Activated B cell treated with CpG ODN at 0.5 μM for 24 hours (primary cell): Measurements from ENCODE around the gene ATN1. TPM values are rescaled to one million over a fixed set of nuclear protein-coding genes. Genes with fewer than 3 reads are reported as not detected.

ENCODE experiments used
- ATAC-seq: fragments of 200-7000 bp; cut with Tn5 transposase; one replicate; pipeline ENCODE4 v1.10.0; 2021; ENCODE audit warnings: low read depth, mild to moderate bottlenecking, moderate library complexity
- CTCF ChIA-PET: fragments of 350-600 bp; sonication (Branson Sonifier 250); formaldehyde crosslinking; loops from one replicate; lab custom pipeline; 2021; ENCODE audit warnings: antibody characterized with exemption; lab: Charles Lee
- POLR2A ChIA-PET: fragments of 350-600 bp; sonication (Branson Sonifier 250); formaldehyde crosslinking; loops from one replicate; lab custom pipeline; 2021; ENCODE audit warnings: antibody characterized with exemption; lab: Charles Lee
- DNase-seq: peaks from one replicate; pipeline ENCODE4 v3.0.0; 2022
- H3K27ac Mint-ChIP-seq: one replicate; pipeline ENCODE4 v1.8.0; 2020; ENCODE audit warnings: mixed read lengths
- H3K27me3 Mint-ChIP-seq: one replicate; pipeline ENCODE4 v1.8.0; 2021; ENCODE audit warnings: mixed read lengths
- H3K36me3 Mint-ChIP-seq: one replicate; pipeline ENCODE4 v1.8.0; 2021; ENCODE audit warnings: low read depth, mixed read lengths
- H3K4me1 Mint-ChIP-seq: one replicate; pipeline ENCODE4 v1.8.0; 2021; ENCODE audit warnings: mixed read lengths
- H3K4me3 Mint-ChIP-seq: one replicate; pipeline ENCODE4 v1.8.0; 2020; ENCODE audit warnings: mild to moderate bottlenecking, mixed read lengths
- H3K9me3 Mint-ChIP-seq: one replicate; pipeline ENCODE4 v1.8.0; 2020; ENCODE audit warnings: mixed read lengths
- intact Hi-C: fragments of 100-400 bp; cut with micrococcal nuclease; formaldehyde crosslinking; loops from one replicate; pipeline ENCODE4 v1.15.1; 2024
- total RNA-seq: library from RNA; stranded (reverse); gene quantifications from 2 replicates; pipeline ENCODE4 v1.2.3, GENCODE V29; 2022
- TF ChIP-seq, protein P1 (sequence below): fragments of 200-600 bp; IDR thresholded peaks from one replicate; pipeline ENCODE4 v1.8.0; 2022; ENCODE audit warnings: antibody characterized with exemption, mild to moderate bottlenecking

The ATN1 gene
- total RNA-seq, 1 donor from 2014 or later, result 50.9 TPM

DNA sequence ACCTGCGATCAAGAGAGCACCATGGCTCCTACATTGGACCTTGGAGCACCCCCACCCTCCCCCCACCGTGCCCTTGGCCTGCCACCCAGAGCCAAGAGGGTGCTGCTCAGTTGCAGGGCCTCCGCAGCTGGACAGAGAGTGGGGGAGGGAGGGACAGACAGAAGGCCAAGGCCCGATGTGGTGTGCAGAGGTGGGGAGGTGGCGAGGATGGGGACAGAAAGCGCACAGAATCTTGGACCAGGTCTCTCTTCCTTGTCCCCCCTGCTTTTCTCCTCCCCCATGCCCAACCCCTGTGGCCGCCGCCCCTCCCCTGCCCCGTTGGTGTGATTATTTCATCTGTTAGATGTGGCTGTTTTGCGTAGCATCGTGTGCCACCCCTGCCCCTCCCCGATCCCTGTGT is 14.0 kb downstream of the ATN1 start:
- TF ChIP-seq, protein P1, sequence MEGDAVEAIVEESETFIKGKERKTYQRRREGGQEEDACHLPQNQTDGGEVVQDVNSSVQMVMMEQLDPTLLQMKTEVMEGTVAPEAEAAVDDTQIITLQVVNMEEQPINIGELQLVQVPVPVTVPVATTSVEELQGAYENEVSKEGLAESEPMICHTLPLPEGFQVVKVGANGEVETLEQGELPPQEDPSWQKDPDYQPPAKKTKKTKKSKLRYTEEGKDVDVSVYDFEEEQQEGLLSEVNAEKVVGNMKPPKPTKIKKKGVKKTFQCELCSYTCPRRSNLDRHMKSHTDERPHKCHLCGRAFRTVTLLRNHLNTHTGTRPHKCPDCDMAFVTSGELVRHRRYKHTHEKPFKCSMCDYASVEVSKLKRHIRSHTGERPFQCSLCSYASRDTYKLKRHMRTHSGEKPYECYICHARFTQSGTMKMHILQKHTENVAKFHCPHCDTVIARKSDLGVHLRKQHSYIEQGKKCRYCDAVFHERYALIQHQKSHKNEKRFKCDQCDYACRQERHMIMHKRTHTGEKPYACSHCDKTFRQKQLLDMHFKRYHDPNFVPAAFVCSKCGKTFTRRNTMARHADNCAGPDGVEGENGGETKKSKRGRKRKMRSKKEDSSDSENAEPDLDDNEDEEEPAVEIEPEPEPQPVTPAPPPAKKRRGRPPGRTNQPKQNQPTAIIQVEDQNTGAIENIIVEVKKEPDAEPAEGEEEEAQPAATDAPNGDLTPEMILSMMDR, result no peak
- Mint-ChIP-seq H3K4me1 (peaks cover 58% of the 10 kb centered on the region), H3K4me3 (no peak overlapping the region), H3K27ac (no peak overlapping the region), H3K36me3 (peaks cover 20% of the 10 kb centered on the region), H3K9me3 (no peaks in the 10 kb centered on the region), H3K27me3 (no peaks in the 10 kb centered on the region)
- intact Hi-C loops, result loop anchor here (5.0 kb wide), 1 partner anchor 189 kb away; the partner anchor contains the start of gene MLF2
- ChIA-PET CTCF (interaction anchor here (0.8 to 14.9 kb wide), 4 partner anchors 19 to 72 kb away, joined by 3 to 571 read pairs (median 14); partner anchors contain the start of gene SPSB2), POLR2A (interaction anchor here (0.9 to 24.6 kb wide), 3 partner anchors 17 to 73 kb away, joined by 3 to 1516 read pairs (median 3); partner anchors contain the start of genes PTPN6 and SPSB2)
- ATAC-seq (no peak), DNase-seq (no peak)

DNA sequence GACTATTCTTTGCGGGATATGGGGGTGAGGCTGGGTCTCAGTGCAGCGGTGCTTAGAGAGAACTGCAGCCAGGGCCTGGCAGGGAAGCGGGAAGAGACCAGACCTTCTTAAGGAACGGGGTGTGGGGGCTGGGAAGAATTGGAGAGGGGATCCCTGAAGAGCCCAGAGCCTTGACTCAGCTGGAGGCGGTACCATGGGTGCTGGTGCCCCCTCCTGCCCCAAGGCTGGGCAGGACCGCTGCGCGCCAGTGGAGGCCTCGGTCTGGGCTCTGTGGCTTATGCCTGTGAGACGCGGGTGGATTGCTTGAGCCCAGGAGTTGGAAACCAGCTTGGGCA is 14.5 kb downstream of the ATN1 start:
- peaks cover 18% of the 10 kb centered on the region for H3K36me3 Mint-ChIP-seq
- TF ChIP-seq, protein P1, result no peak
- H3K9me3 Mint-ChIP-seq, result no peaks in the 10 kb centered on the region
- intact Hi-C loops, result loop anchor here (5.0 kb wide), 1 partner anchor 190 kb away; the partner anchor contains the start of gene MLF2
- ATAC-seq (no peak), DNase-seq (no peak)
- ChIA-PET POLR2A (interaction anchor here (0.7 to 24.6 kb wide), 6 partner anchors 8 to 90 kb away, joined by 3 to 1516 read pairs (median 76); partner anchors contain the start of genes ATN1, CDCA3, PTPN6 and SPSB2), CTCF (interaction anchor here (1.9 to 14.9 kb wide), 2 partner anchors 18 kb away, joined by 14 to 571 read pairs; no protein-coding TSS in a partner anchor)
- peak overlapping the region; percentile 96 for H3K27ac Mint-ChIP-seq
- H3K4me1 Mint-ChIP-seq, result peaks cover 61% of the 10 kb centered on the region
- no peaks in the 10 kb centered on the region for H3K27me3 Mint-ChIP-seq
- H3K4me3 Mint-ChIP-seq, result no peak overlapping the region

DNA sequence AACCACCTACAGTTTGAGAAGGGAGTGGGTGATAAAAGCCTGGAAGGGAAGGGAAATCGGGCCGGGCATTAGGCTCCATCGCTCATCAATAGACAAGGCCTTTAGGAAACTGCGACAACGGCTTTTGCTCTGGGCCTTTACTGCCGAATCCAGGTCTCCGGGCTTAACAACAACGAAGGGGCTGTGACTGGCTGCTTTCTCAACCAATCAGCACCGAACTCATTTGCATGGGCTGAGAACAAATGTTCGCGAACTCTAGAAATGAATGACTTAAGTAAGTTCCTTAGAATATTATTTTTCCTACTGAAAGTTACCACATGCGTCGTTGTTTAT is 15.6 kb downstream of the ATN1 start:
- peak; percentile 37 for ATAC-seq
- peak overlapping the region; percentile 96 for H3K27ac Mint-ChIP-seq
- H3K4me3 Mint-ChIP-seq, result peak overlapping the region; percentile 91
- peaks cover 65% of the 10 kb centered on the region for H3K4me1 Mint-ChIP-seq
- no peaks in the 10 kb centered on the region for H3K27me3 Mint-ChIP-seq
- ChIA-PET CTCF (interaction anchor here (0.7 to 14.9 kb wide), 14 partner anchors 9 to 169 kb away, joined by 3 to 571 read pairs (median 8); partner anchors contain the start of genes C1RL and LPCAT3), POLR2A (interaction anchor here (0.6 to 24.6 kb wide), 43 partner anchors 8 to 1084 kb away, joined by 3 to 1516 read pairs (median 8); partner anchors contain the start of genes ATN1, C1RL, CDCA3 and COPS7A)
- intact Hi-C loops, result loop anchor here (1.0 to 5.0 kb wide), 3 partner anchors 8 to 191 kb away; partner anchors contain the start of genes MLF2, PTPN6 and SPSB2
- peaks cover 16% of the 10 kb centered on the region for H3K36me3 Mint-ChIP-seq
- no peaks in the 10 kb centered on the region for H3K9me3 Mint-ChIP-seq
- TF ChIP-seq, protein P1, result no peak
- DNase-seq, result peak; percentile 49

DNA sequence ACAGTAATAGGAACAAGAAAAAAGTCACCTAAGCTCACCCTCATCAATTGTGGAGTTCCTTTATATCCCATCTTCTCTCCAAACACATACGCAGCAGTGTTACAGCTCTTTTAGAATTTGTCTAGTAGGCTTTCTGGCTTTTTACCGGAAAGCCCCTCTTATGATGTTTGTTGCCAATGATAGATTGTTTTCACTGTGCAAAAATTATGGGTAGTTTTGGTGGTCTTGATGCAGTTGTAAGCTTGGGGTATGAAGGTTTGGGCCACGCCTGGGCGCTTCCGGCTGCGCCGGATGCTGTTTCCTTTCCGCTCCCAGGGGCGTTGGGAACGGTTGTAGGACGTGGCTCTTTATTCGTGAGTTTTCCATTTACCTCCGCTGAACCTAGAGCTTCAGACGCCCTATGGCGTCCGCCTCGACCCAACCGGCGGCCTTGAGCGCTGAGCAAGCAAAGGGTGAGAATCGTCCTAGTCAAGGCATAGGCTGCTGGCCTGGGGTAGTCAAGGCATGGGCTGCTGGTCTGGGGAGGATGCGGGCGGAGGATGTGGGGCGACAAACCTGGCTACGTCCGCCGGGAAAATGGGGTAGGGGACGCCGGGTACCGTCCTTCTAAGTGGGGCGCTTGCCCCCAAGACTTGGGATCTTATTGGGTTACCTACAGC is 16.1 kb downstream of the ATN1 start, which contains the start of the genes C12orf57 and RNU7-1:
Gene C12orf57 (plus strand): TSS at position 301 of the 659 bp plus-strand sequence. CDS start 100 bp downstream, at position 401.
Gene RNU7-1 (plus strand): TSS at position 95 of the 659 bp plus-strand sequence.
- ATAC-seq, result peak; percentile 63

More for the DNA sequence above, 16.1 kb downstream of the ATN1 start, which contains the start of the genes C12orf57 and RNU7-1:
- H3K36me3 Mint-ChIP-seq, result peaks cover 16% of the 10 kb centered on the region
- DNase-seq, result peak; percentile 73
- H3K4me1 Mint-ChIP-seq, result peaks cover 69% of the 10 kb centered on the region
- H3K27ac Mint-ChIP-seq, result peak within 1 kb of the TSS; percentile 96
- H3K27me3 Mint-ChIP-seq, result no peaks in the 10 kb centered on the region
- CTCF ChIA-PET, result interaction anchor here (0.7 to 14.9 kb wide), 19 partner anchors 9 to 169 kb away, joined by 3 to 571 read pairs (median 6); partner anchors contain the start of genes C1RL, EMG1, LPCAT3 and PHB2
- TF ChIP-seq, protein P1, result no peak
- peak within 1 kb of the TSS; percentile 91 for H3K4me3 Mint-ChIP-seq
- intact Hi-C loops, result loop anchor here (1.0 to 5.0 kb wide), 12 partner anchors 7 to 192 kb away; partner anchors contain the start of genes C1R, C1RL, EMG1 and LPCAT3
- POLR2A ChIA-PET, result interaction anchor here (0.6 to 24.6 kb wide), 47 partner anchors 9 to 1083 kb away, joined by 3 to 1516 read pairs (median 8); partner anchors contain the start of genes ATN1, C1RL, CDCA3 and COPS7A
- H3K9me3 Mint-ChIP-seq, result no peaks in the 10 kb centered on the region
